SK-N-DZ (cell line): ENCODE measurements around the gene RPGRIP1L.

Experiments used
- DNase-seq: peaks from one replicate; pipeline ENCODE4 v3.0.0-alpha.2; 2015; ENCODE audit warnings: low spot score

Gene RPGRIP1L

GRCh38 chr16:53549970-53550690 is 153.5 kb downstream of the RPGRIP1L start:
- DNase-seq, result peak; percentile 70
